ENCODE measurements around the gene TNFAIP8L1. TPM values are rescaled to one million over a fixed set of nuclear protein-coding genes. Genes with fewer than 3 reads are reported as not detected.

TNFAIP8L1 gene
- total RNA-seq, 1 experiment from 2014 or later, result 17.8 TPM

DNA sequence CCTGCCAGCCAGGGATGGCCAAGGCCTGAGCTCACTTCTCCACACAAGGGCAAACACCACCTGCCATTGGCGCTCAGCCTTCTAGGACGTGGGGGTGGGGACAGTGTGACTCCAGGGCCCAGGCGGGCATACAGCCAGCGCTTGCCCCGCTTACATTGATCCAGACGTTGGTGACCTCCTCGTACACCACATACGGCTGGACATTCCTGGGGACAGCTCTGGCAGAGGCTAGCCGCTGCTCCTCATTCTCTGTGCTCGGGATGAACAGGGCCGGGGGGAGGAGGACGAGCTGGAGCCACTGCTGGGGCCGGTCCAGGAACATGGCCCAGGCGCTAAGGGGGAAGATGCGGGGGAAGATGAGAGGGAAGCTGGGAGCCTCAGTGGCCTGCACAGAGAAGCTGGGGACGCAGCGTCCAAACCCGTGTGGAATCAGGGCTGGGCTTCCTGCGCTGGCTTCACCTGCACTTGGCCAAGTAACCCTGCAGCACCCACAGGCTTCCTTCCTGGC is 56.0 kb downstream of the TNFAIP8L1 start:
- Histone ChIP-seq H2AFZ (no peak overlapping the region), H3K27ac (peak overlapping the region; percentile 59), H3K4me3 (no peak overlapping the region), H3K4me2 (no peak overlapping the region; the same call in 1 of the 2 replicates), H3K36me3 (ENCODE audit: low read depth) (no peaks in the 10 kb centered on the region), H3F3A (ENCODE audit: insufficient read depth, low read depth) (no peaks in the 10 kb centered on the region), H3K79me2 (ENCODE audit: low read depth) (no peaks in the 10 kb centered on the region), H3K4me1 (replicated peaks; ENCODE audit: insufficient read depth) (no peaks in the 10 kb centered on the region), H3K9me3 (ENCODE audit: insufficient read depth, low read depth) (no peaks in the 10 kb centered on the region), H3K9me2 (ENCODE audit: insufficient read depth) (no peaks in the 10 kb centered on the region), H3K27me3 (ENCODE audit: insufficient read depth, low read depth) (no peaks in the 10 kb centered on the region), H4K20me1 (ENCODE audit: insufficient read depth) (no peaks in the 10 kb centered on the region)
- DNase-seq, result no peak
- POLR2A ChIA-PET (ENCODE audit: unreplicated experiment), result no interaction called here
- intact Hi-C loops (cut with micrococcal nuclease; ENCODE audit: unreplicated experiment), result no loop called here
- CTCF ChIA-PET, result interaction anchor here (0.6 kb wide), 1 partner anchor 12 kb away, joined by 3 read pairs; no protein-coding TSS in a partner anchor
- no TSS peak for BruUV-seq (replicated peaks)
- no peak for TF ChIP-seq EZH2 (IDR thresholded peaks at IDR 0.05; ENCODE audit: low read depth)
- TF ChIP-seq, protein P1, sequence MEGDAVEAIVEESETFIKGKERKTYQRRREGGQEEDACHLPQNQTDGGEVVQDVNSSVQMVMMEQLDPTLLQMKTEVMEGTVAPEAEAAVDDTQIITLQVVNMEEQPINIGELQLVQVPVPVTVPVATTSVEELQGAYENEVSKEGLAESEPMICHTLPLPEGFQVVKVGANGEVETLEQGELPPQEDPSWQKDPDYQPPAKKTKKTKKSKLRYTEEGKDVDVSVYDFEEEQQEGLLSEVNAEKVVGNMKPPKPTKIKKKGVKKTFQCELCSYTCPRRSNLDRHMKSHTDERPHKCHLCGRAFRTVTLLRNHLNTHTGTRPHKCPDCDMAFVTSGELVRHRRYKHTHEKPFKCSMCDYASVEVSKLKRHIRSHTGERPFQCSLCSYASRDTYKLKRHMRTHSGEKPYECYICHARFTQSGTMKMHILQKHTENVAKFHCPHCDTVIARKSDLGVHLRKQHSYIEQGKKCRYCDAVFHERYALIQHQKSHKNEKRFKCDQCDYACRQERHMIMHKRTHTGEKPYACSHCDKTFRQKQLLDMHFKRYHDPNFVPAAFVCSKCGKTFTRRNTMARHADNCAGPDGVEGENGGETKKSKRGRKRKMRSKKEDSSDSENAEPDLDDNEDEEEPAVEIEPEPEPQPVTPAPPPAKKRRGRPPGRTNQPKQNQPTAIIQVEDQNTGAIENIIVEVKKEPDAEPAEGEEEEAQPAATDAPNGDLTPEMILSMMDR (conservative IDR thresholded peaks at IDR 0.05), result no peak

DNA sequence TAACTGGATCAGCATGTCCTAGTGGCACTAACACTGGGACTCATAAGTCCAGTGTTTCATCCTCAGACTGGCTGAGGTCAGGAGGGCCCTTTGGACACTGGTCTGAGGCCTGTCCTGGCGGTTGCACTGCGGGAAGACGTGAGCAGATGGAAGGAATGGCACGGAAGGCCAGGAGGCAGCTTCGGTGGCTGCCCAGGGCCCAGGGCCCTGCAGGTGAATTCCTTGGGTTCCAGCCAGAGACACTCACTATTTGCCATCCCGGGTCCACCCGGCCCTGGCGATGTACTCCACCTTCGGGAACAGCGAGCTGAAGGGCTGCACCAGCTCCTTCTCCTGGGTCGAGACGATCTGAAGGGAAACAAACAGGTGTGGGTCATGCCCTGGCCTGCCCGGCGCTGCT is 58.0 kb downstream of the TNFAIP8L1 start:
- TF ChIP-seq, protein P1 (conservative IDR thresholded peaks at IDR 0.05), result no peak
- TF ChIP-seq EZH2 (IDR thresholded peaks at IDR 0.05; ENCODE audit: low read depth), result no peak
- no TSS peak for BruUV-seq (replicated peaks)
- CTCF ChIA-PET, result no interaction called here
- no peaks in the 10 kb centered on the region for H3K36me3 ChIP-seq (ENCODE audit: low read depth)
- H3K27me3 ChIP-seq (ENCODE audit: insufficient read depth, low read depth), result no peaks in the 10 kb centered on the region
- DNase-seq, result peak in 1 of 2 experiments; percentile 23
- H4K20me1 ChIP-seq (ENCODE audit: insufficient read depth), result no peaks in the 10 kb centered on the region
- H3K4me3 ChIP-seq, result no peak overlapping the region
- no peak overlapping the region for H2AFZ ChIP-seq
- H3K9me3 ChIP-seq (ENCODE audit: insufficient read depth, low read depth), result no peaks in the 10 kb centered on the region
- no peaks in the 10 kb centered on the region for H3K9me2 ChIP-seq (ENCODE audit: insufficient read depth)
- H3K4me2 ChIP-seq, result no peak overlapping the region
- no peaks in the 10 kb centered on the region for H3K79me2 ChIP-seq (ENCODE audit: low read depth)
- POLR2A ChIA-PET (ENCODE audit: unreplicated experiment), result no interaction called here
- H3F3A ChIP-seq (ENCODE audit: insufficient read depth, low read depth), result no peaks in the 10 kb centered on the region
- H3K27ac ChIP-seq, result no peak overlapping the region
- intact Hi-C loops (cut with micrococcal nuclease; ENCODE audit: unreplicated experiment), result loop anchor here (2.0 kb wide), 1 partner anchor 15 kb away; no protein-coding TSS in a partner anchor
- H3K4me1 ChIP-seq (replicated peaks; ENCODE audit: insufficient read depth), result no peaks in the 10 kb centered on the region

DNA sequence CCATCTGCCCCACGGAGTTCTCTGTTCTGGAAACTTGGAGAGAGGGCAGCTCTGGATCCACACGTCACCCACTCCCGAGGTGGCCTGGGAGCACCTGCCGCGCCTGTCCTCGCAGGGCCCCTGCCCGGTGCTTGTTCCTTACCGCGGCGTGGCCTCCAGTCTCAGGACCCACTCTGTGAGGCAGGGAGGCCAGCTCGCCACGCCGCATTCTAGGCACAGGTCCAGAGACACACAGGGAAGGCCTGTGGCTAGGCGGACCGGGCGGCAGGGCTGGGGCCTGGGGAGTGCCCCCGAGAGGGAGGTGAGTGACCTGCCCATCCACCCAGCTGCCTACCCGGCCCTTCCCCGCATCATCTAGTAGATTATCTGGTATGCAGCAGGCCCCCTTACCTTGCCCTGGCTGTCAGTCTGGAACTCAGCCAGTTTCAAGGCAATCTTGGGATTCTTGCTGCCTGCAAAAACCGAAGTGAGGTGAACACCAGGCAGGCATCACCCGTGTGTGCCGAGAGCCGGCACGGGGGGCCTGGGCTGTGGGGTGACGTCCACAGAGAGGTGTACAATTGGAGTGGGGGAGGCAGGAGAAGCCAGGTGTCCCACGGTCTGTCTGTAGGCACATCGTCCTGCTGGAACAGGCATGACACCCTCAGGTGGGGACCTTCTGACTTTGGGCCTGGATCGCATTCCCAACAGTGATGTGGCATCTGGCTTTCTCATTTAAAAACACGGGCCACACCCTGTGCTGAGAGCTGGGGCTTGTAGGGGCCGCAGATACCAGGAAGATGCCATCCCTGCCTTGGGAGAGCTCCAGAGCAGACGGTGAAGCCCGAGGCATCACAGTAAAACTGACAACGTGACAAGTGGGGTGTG is 60.7 kb downstream of the TNFAIP8L1 start:
- Histone ChIP-seq H3F3A (ENCODE audit: insufficient read depth, low read depth) (no peaks in the 10 kb centered on the region), H4K20me1 (ENCODE audit: insufficient read depth) (no peaks in the 10 kb centered on the region), H3K4me3 (no peak overlapping the region), H3K27ac (no peak overlapping the region), H3K27me3 (ENCODE audit: insufficient read depth, low read depth) (no peaks in the 10 kb centered on the region), H3K9me2 (ENCODE audit: insufficient read depth) (no peaks in the 10 kb centered on the region), H3K36me3 (ENCODE audit: low read depth) (no peaks in the 10 kb centered on the region), H3K4me2 (no peak overlapping the region), H3K9me3 (ENCODE audit: insufficient read depth, low read depth) (no peaks in the 10 kb centered on the region), H2AFZ (no peak overlapping the region), H3K79me2 (ENCODE audit: low read depth) (no peaks in the 10 kb centered on the region), H3K4me1 (replicated peaks; ENCODE audit: insufficient read depth) (no peaks in the 10 kb centered on the region)
- intact Hi-C loops (cut with micrococcal nuclease; ENCODE audit: unreplicated experiment), result no loop called here
- BruUV-seq (replicated peaks), result no TSS peak
- CTCF ChIA-PET, result no interaction called here
- POLR2A ChIA-PET (ENCODE audit: unreplicated experiment), result no interaction called here
- TF ChIP-seq, protein P1 (conservative IDR thresholded peaks at IDR 0.05), result no peak
- TF ChIP-seq EZH2 (IDR thresholded peaks at IDR 0.05; ENCODE audit: low read depth), result no peak
- no peak for DNase-seq
